Calu3 (cell line): Measurements from ENCODE around the gene GALK2. TPM values are rescaled to one million over a fixed set of nuclear protein-coding genes. Genes with fewer than 3 reads are reported as not detected.

Experiments
- BruUV-seq: library from RNA; stranded (reverse); fragments of 400-500 nt; replicated peaks from 2 replicates; lab custom pipeline; 2021; lab: Mats Ljungman, UMichigan
- CTCF ChIA-PET: fragments of 300-600 bp; sonication (Branson Sonifier 250); formaldehyde crosslinking; loops from one replicate; lab custom pipeline; 2022; ENCODE audit warnings: antibody characterized with exemption; lab: Charles Lee
- DNase-seq: peaks from one replicate; pipeline ENCODE4 v3.0.0; 2022
- H3K27ac Mint-ChIP-seq: one replicate; pipeline ENCODE4 v1.8.0; 2022; ENCODE audit warnings: mixed read lengths; ENCODE audit not compliant: unreplicated experiment
- H3K27me3 Mint-ChIP-seq: one replicate; pipeline ENCODE4 v1.8.0; 2022; ENCODE audit warnings: mixed read lengths; ENCODE audit not compliant: unreplicated experiment
- H3K36me3 Mint-ChIP-seq: one replicate; pipeline ENCODE4 v1.8.0; 2022; ENCODE audit warnings: mild to moderate bottlenecking, moderate library complexity, mixed read lengths; ENCODE audit not compliant: insufficient read depth, unreplicated experiment
- H3K4me1 Mint-ChIP-seq: one replicate; pipeline ENCODE4 v1.8.0; 2022; ENCODE audit warnings: mild to moderate bottlenecking, low read depth, mixed read lengths; ENCODE audit not compliant: unreplicated experiment
- H3K4me3 Mint-ChIP-seq: one replicate; pipeline ENCODE4 v1.8.0; 2022; ENCODE audit warnings: mild to moderate bottlenecking, low read depth, moderate library complexity, mixed read lengths; ENCODE audit not compliant: unreplicated experiment
- H3K9me3 Mint-ChIP-seq: one replicate; pipeline ENCODE4 v1.8.0; 2022; ENCODE audit warnings: low read depth, mixed read lengths; ENCODE audit not compliant: unreplicated experiment
- CTCF ChIP-seq: fragments of 200-600 bp; IDR thresholded peaks from one replicate; pipeline ENCODE4 v1.8.0; 2022; ENCODE audit warnings: antibody characterized with exemption; ENCODE audit not compliant: unreplicated experiment
- intact Hi-C: fragments of 100-400 bp; cut with micrococcal nuclease; formaldehyde crosslinking; loops from one replicate; pipeline ENCODE4 v1.10.0; 2022; ENCODE audit not compliant: unreplicated experiment
- total RNA-seq: library from RNA; stranded (reverse); gene quantifications from 2 replicates; pipeline ENCODE4 v1.2.3, GENCODE V29; 2022

The GALK2 gene
- total RNA-seq, 1 experiment from 2014 or later, result 48.3 TPM

GRCh38 chr15:49282366-49282765 is 112.3 kb downstream of the GALK2 start:
- no peaks in the 10 kb centered on the region for H3K36me3 Mint-ChIP-seq
- no peaks in the 10 kb centered on the region for H3K9me3 Mint-ChIP-seq
- H3K27ac Mint-ChIP-seq, result no peak overlapping the region
- TF ChIP-seq CTCF, result no peak
- BruUV-seq, result no TSS peak
- intact Hi-C loops, result no loop called here
- peaks cover 11% of the 10 kb centered on the region for H3K4me1 Mint-ChIP-seq
- no peaks in the 10 kb centered on the region for H3K27me3 Mint-ChIP-seq
- DNase-seq, result no peak
- CTCF ChIA-PET, result no interaction called here
- H3K4me3 Mint-ChIP-seq, result no peak overlapping the region

GRCh38 chr15:49286649-49287404 is 116.8 kb downstream of the GALK2 start:
- Mint-ChIP-seq H3K27ac (no peak overlapping the region), H3K4me3 (no peak overlapping the region)

GRCh38 chr15:49287481-49287880 is 117.4 kb downstream of the GALK2 start:
- no peak for TF ChIP-seq CTCF
- Mint-ChIP-seq H3K36me3 (no peaks in the 10 kb centered on the region), H3K27me3 (no peaks in the 10 kb centered on the region), H3K4me1 (peaks cover 11% of the 10 kb centered on the region), H3K9me3 (no peaks in the 10 kb centered on the region), H3K27ac (no peak overlapping the region), H3K4me3 (no peak overlapping the region)
- CTCF ChIA-PET, result interaction anchor here (0.6 kb wide), 1 partner anchor 83 kb away, joined by 3 read pairs; no protein-coding TSS in a partner anchor
- no peak for DNase-seq
- intact Hi-C loops, result no loop called here
- BruUV-seq, result no TSS peak

More at GRCh38 chr15:49286649-49287404, 116.8 kb downstream of the GALK2 start:
- DNase-seq, result no peak
- no peaks in the 10 kb centered on the region for H3K27me3 Mint-ChIP-seq
- H3K4me1 Mint-ChIP-seq, result peaks cover 11% of the 10 kb centered on the region
- no peak for TF ChIP-seq CTCF
- CTCF ChIA-PET, result no interaction called here
- no TSS peak for BruUV-seq
- no peaks in the 10 kb centered on the region for H3K9me3 Mint-ChIP-seq
- H3K36me3 Mint-ChIP-seq, result no peaks in the 10 kb centered on the region
- intact Hi-C loops, result no loop called here

- Mint-ChIP-seq H3K9me3 (no peaks in the 10 kb centered on the region), H3K27ac (no peak overlapping the region), H3K4me1 (peaks cover 11% of the 10 kb centered on the region), H3K36me3 (no peaks in the 10 kb centered on the region), H3K4me3 (no peak overlapping the region), H3K27me3 (no peaks in the 10 kb centered on the region)
- TF ChIP-seq CTCF, result no peak
- no peak for DNase-seq
- CTCF ChIA-PET, result no interaction called here
- intact Hi-C loops, result no loop called here
- BruUV-seq, result no TSS peak
Measured at GRCh38 chr15:49288391-49288790, 118.3 kb downstream of the GALK2 start.
